C4-2B (cell line): ENCODE data around the gene E4F1.

Experiments used
- CTCF ChIP-seq: fragments of 450-650 bp; conservative IDR thresholded peaks from 2 replicates; pipeline ENCODE4 v1.5.1; 2017; ENCODE audit warnings: mild to moderate bottlenecking
- ZFX ChIP-seq: fragments of 450-650 bp; IDR thresholded peaks from 2 replicates; pipeline ENCODE4 v1.6.1; 2017

- TF ChIP-seq CTCF = no peak
- TF ChIP-seq ZFX = no peak
Measured at GRCh38 chr16:2233046-2233775, 9.8 kb downstream of the E4F1 start.
